ENCODE measurements around the gene CATSPER2. TPM values are rescaled to one million over a fixed set of nuclear protein-coding genes. Genes with fewer than 3 reads are reported as not detected.

CATSPER2 gene
- total RNA-seq, result 0.46 and 0.78 TPM in 2 replicates

DNA sequence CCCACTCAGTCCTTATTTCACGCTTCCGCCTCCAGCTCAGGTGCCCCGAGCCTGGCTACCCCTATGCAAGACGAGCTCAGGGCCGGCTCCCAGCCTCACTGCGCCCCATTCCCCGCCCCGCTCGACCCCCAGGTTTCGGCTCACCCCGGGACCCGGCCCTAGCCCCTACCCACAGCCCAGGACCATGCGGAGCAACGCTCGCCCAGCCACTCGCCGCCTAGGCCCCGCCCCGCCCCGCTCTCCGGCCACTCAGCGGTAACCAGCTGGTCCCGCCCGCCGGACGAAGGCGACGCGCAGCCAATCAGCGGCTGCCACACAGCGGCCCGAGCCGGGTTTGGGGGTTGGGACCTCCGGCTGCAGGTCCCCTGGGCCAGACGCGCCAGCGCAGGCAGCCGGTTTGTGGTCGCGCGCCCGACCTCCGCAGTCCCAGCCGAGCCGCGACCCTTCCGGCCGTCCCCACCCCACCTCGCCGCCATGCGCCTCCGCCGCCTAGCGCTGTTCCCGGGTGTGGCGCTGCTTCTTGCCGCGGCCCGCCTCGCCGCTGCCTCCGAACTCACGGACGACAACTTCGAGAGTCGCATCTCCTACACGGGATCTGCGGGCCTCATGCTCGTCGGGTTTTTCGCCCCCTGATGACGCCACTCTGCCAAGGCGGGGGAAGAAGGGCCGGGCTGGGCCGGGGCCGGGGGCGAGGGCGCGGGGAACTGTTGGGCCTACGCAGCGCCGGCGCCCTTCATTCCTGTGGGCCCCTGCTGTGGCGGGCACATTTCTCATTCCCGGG is at the start of gene CATSPER2:
Gene CATSPER2 (minus strand): TSS at position 196 of the 781 bp plus-strand sequence. CDS start 783 bp downstream, outside the sequence.

DNA sequence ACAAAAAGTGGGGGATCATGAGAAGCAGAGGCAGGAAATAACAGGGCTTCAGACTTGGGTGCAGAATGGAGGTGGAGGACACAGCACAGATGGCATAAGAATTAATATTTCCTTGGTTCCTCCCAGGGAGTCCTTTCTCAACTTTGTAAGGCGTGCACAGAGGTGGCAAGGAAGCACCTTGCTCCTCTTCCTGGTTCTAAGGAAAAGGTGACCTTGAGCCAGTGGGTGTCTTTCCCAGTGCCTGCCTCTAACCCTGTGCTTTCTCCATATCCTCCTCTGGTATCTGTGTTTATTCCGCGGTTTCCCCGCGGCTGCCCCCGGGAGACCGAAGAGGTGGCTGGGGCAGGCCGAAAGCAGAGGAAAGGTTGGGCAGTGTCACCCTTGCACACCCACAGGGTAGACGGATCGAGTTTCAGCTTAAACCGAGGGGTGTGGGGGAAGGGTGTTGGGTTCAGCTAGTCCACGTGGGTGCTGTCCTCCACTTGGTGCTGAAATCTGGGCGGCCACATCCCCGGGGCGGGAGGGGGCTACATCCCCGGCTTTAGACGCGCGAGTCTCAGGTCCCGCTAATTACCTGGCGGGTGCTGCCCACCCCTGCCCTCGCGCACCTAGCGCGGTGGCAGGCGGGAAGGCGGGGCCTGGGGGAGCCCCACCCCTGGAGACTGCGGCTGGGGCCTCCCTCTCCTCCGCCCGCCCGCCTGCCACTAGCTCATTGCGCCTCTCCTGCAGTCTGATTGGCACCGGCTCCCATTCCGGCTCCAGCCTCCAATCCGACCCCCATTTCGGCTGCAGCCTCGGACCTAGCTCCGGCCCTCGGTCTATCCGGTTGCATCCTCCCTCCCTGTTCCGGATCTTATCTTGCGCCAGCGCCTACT is 44.7 kb upstream of the CATSPER2 start, which contains the start of gene CKMT1A:
Gene CKMT1A (plus strand): TSS at position 712 of the 875 bp plus-strand sequence. CDS start 192 bp downstream, outside the sequence.

DNA sequence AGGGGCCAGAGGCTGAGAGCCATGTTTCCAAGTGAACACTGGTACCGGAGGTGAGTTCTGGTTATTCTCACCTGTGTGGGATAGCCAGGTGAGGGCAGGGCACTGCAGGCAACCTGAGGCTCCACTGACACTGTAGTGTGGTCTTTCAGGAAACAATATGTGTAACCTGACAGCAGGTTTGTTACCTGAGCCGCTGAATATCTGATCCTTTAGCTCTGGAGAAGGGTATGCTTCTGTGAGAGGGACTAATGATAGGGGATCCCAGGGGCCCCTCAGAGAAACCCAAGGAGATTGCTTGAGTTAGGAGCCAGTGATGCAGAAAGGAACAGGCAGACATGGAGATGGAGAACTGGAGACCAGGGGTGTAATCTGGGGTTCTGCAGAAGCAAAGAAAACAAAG is 29.9 kb downstream of the CATSPER2 start, which contains the start of gene STRC:
Gene STRC (minus strand): TSS at position 101 of the 400 bp plus-strand sequence. CDS start 78 bp downstream, at position 23.

DNA sequence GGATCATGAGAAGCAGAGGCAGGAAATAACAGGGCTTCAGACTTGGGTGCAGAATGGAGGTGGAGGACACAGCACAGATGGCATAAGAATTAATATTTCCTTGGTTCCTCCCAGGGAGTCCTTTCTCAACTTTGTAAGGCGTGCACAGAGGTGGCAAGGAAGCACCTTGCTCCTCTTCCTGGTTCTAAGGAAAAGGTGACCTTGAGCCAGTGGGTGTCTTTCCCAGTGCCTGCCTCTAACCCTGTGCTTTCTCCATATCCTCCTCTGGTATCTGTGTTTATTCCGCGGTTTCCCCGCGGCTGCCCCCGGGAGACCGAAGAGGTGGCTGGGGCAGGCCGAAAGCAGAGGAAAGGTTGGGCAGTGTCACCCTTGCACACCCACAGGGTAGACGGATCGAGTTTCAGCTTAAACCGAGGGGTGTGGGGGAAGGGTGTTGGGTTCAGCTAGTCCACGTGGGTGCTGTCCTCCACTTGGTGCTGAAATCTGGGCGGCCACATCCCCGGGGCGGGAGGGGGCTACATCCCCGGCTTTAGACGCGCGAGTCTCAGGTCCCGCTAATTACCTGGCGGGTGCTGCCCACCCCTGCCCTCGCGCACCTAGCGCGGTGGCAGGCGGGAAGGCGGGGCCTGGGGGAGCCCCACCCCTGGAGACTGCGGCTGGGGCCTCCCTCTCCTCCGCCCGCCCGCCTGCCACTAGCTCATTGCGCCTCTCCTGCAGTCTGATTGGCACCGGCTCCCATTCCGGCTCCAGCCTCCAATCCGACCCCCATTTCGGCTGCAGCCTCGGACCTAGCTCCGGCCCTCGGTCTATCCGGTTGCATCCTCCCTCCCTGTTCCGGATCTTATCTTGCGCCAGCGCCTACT is 55.1 kb downstream of the CATSPER2 start, which contains the start of gene CKMT1B:
Gene CKMT1B (plus strand): TSS at position 700 of the 863 bp plus-strand sequence. CDS start 192 bp downstream, outside the sequence.

DNA sequence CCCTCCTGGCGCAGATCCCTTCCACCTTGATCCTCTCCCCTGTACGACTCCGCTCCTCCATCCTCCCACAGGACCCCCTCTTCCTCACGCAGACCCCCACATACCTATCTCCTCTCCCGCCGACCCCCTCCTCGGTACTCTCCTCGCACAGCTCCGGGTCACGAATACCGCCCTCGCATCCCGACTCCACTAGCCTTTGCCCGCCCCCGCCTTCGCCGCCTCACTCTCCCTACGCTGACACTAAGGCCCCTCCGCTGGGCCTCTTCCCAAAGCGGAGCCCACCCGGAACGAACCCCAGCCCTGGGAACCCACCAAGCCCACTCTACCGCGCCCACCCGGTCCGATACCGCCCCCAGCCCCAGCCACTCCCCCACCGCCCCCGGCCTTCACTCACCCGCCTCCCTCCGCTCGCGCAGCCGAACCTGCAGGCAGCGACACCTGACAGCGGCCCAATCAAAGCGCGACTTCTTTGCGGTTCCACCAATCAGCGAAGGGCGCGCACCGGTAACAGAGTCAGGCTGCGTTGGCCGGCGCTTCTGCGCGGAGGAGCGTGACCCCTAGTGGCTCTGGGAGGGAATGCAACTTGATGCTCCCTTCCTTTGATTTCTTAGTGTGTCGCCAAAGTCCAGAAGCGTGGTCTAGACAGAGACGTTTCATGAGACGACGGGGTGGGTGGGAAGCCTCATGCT is 58.7 kb downstream of the CATSPER2 start, which contains the start of gene PPIP5K1:
Gene PPIP5K1 (minus strand): TSS at position 431 of the 689 bp plus-strand sequence. CDS start 5,704 bp downstream, outside the sequence.

Other genes with a start within 250 kb of the CATSPER2 start
- 16.7 and 18.3 TPM in 2 replicates for gene TP53BP1, start 155.7 kb downstream of the CATSPER2 start, total RNA-seq
- 0.39 and 0.42 TPM in 2 replicates for gene MAP1A, start 131.2 kb downstream of the CATSPER2 start, total RNA-seq
- gene PPIP5K1, start 58.6 kb downstream of the CATSPER2 start, total RNA-seq, result 17.5 and 18.7 TPM in 2 replicates
- gene CKMT1B, start 54.8 kb downstream of the CATSPER2 start, total RNA-seq, result 87.1 and 108 TPM in 2 replicates
- 0.49 TPM in 1 of 2 replicates, not detected in the other for gene STRC, start 30.0 kb downstream of the CATSPER2 start, total RNA-seq
- gene CKMT1A, start 45.0 kb upstream of the CATSPER2 start, total RNA-seq, result 89.3 and 94.9 TPM in 2 replicates
- gene PDIA3, start 97.6 kb upstream of the CATSPER2 start, total RNA-seq, result 278 and 441 TPM in 2 replicates
- gene ELL3, start 128.1 kb upstream of the CATSPER2 start, total RNA-seq, result 2.3 and 7.2 TPM in 2 replicates
- 832 and 948 TPM in 2 replicates for gene SERF2, start 143.5 kb upstream of the CATSPER2 start, total RNA-seq
- not detected in 2 replicates for gene SERINC4, start 151.4 kb upstream of the CATSPER2 start, total RNA-seq
- gene HYPK, start 151.8 kb upstream of the CATSPER2 start, total RNA-seq, result 12.9 and 14.4 TPM in 2 replicates
- 15.4 and 20.7 TPM in 2 replicates for gene MFAP1, start 175.8 kb upstream of the CATSPER2 start, total RNA-seq
- 6.6 and 14.5 TPM in 2 replicates for gene WDR76, start 178.2 kb upstream of the CATSPER2 start, total RNA-seq

All from hair follicular keratinocyte (primary cell).